CD14-positive monocyte (primary cell): ENCODE data around the gene CARD19. TPM values are rescaled to one million over a fixed set of nuclear protein-coding genes. Genes with fewer than 3 reads are reported as not detected.

Experiments used
- DNase-seq, 3 donors: peaks; one replicate each; pipeline ENCODE4 v3.0.0-alpha.2; 2011 to 2022
- H2AFZ ChIP-seq: 2 replicates; pipeline ENCODE4 v1.6.0; 2012; ENCODE audit warnings: mild to moderate bottlenecking, low read depth, low read length, inconsistent platforms; ENCODE audit not compliant: insufficient read depth, poor library complexity, severe bottlenecking
- H3K27ac ChIP-seq, 2 donors: 1 replicate in 1 of 2; 2 replicates in 1 of 2; pipeline ENCODE4 v1.5.1; 2012 to 2013; ENCODE audit warnings: low read length in 2 of 2, control low read depth in 1 of 2, inconsistent platforms in 1 of 2, low read depth in 1 of 2, mild to moderate bottlenecking in 1 of 2
- H3K27me3 ChIP-seq, 2 donors: one replicate each; pipeline versions ENCODE4 v1.6.0 to v1.6.1; 2011 to 2013; ENCODE audit warnings: low read length in 2 of 2; ENCODE audit not compliant: control insufficient read depth in 2 of 2, insufficient read depth in 2 of 2
- H3K36me3 ChIP-seq, 2 donors: replicated peaks in 1 of 2; 1 replicate in 1 of 2; 2 replicates in 1 of 2; pipeline versions ENCODE4 v1.5.1 to v1.6.1; 2012 to 2013; ENCODE audit warnings: low read length in 2 of 2, control low read depth in 1 of 2, inconsistent platforms in 1 of 2, mild to moderate bottlenecking in 1 of 2; ENCODE audit not compliant: insufficient read depth in 2 of 2, control insufficient read depth in 1 of 2
- H3K4me1 ChIP-seq, 2 donors: 1 replicate in 1 of 2; 2 replicates in 1 of 2; pipeline versions ENCODE4 v1.5.1 to v1.6.1; 2012 to 2013; ENCODE audit warnings: low read length in 2 of 2, control low read depth in 1 of 2, inconsistent platforms in 1 of 2, mild to moderate bottlenecking in 1 of 2, moderate library complexity in 1 of 2; ENCODE audit not compliant: insufficient read depth in 2 of 2, control insufficient read depth in 1 of 2
- H3K4me2 ChIP-seq: replicated peaks from 2 replicates; pipeline ENCODE3; 2012; ENCODE audit warnings: low read length, moderate library complexity, mild to moderate bottlenecking; ENCODE audit not compliant: poor library complexity, severe bottlenecking; ENCODE audit errors: extremely low read depth
- H3K4me3 ChIP-seq, 3 experiments: fragments of 200-600 bp in 1 of 3; sonication (generic) in 1 of 3; replicated peaks in 1 of 3; 1 replicate in 2 of 3; 2 replicates in 1 of 3; pipeline ENCODE4 v1.5.1; 2011 to 2013; ENCODE audit warnings: low read length in 3 of 3, mild to moderate bottlenecking in 3 of 3, control low read depth in 2 of 3, low read depth in 2 of 3, inconsistent platforms in 1 of 3, moderate library complexity in 1 of 3
- H3K79me2 ChIP-seq: 2 replicates; pipeline ENCODE4 v1.6.0; 2012; ENCODE audit warnings: mild to moderate bottlenecking, control low read depth, inconsistent platforms, low read length, moderate library complexity; ENCODE audit not compliant: insufficient read depth
- H3K9ac ChIP-seq: 2 replicates; pipeline ENCODE4 v1.6.0; 2017; ENCODE audit warnings: low read length, mild to moderate bottlenecking; ENCODE audit not compliant: insufficient read depth, poor library complexity, severe bottlenecking
- H3K9me3 ChIP-seq, 2 donors: replicated peaks in 1 of 2; 1 replicate in 1 of 2; 2 replicates in 1 of 2; pipeline versions ENCODE4 v1.5.1 to v1.6.1; 2012 to 2013; ENCODE audit warnings: low read length in 2 of 2, control low read depth in 1 of 2; ENCODE audit not compliant: control insufficient read depth in 1 of 2, insufficient read depth in 1 of 2
- H4K20me1 ChIP-seq: 2 replicates; pipeline ENCODE4 v1.6.0; 2012; ENCODE audit warnings: mild to moderate bottlenecking, low read length, control low read depth, moderate library complexity; ENCODE audit not compliant: insufficient read depth
- H3K27ac Mint-ChIP-seq, 7 donors: one replicate each; pipeline ENCODE4 v1.8.0; 2020; ENCODE audit warnings: mild to moderate bottlenecking in 7 of 7, mixed read lengths in 7 of 7, moderate library complexity in 6 of 7, inconsistent platforms in 2 of 7
- H3K27me3 Mint-ChIP-seq, 3 donors: one replicate each; pipeline ENCODE4 v1.8.0; 2021 to 2022; ENCODE audit warnings: low read depth in 3 of 3, mild to moderate bottlenecking in 3 of 3, mixed read lengths in 3 of 3, moderate library complexity in 3 of 3, inconsistent platforms in 1 of 3
- H3K36me3 Mint-ChIP-seq, 2 donors: one replicate each; pipeline ENCODE4 v1.8.0; 2020; ENCODE audit warnings: mixed read lengths in 2 of 2, inconsistent platforms in 1 of 2, mild to moderate bottlenecking in 1 of 2
- H3K4me1 Mint-ChIP-seq: one replicate; pipeline ENCODE4 v1.8.0; 2020; ENCODE audit warnings: mild to moderate bottlenecking, mixed read lengths
- H3K4me3 Mint-ChIP-seq, 2 donors: one replicate each; pipeline ENCODE4 v1.8.0; 2020; ENCODE audit warnings: mild to moderate bottlenecking in 2 of 2, mixed read lengths in 2 of 2, moderate library complexity in 1 of 2
- H3K9me3 Mint-ChIP-seq, 7 donors: one replicate each; pipeline ENCODE4 v1.8.0; 2020 to 2022; ENCODE audit warnings: mixed read lengths in 7 of 7, mild to moderate bottlenecking in 6 of 7, moderate library complexity in 6 of 7, inconsistent platforms in 2 of 7
- CTCF ChIP-seq: fragments of 200-600 bp; IDR thresholded peaks from one replicate; pipeline ENCODE4 v1.8.0; 2022; ENCODE audit warnings: antibody characterized with exemption, mild to moderate bottlenecking
- WGBS: methylation state at CpG from one replicate; pipeline ENCODE4 v1.1.5; 2013; ENCODE audit warnings: missing lambda C conversion rate; ENCODE audit not compliant: insufficient coverage; 5-methylcytosine and 5-hydroxymethylcytosine counted together
- intact Hi-C, 2 donors: fragments of 100-400 bp; cut with micrococcal nuclease; formaldehyde crosslinking; loops; one replicate each; pipeline versions ENCODE4 v1.15.0 to v1.15.1; 2023
- polyA plus RNA-seq, 3 donors: library from polyadenylated mRNA; depleted of rRNA in 1 of 3; unstranded in 2 of 3; stranded (reverse) in 1 of 3; fragments of 300-500 nt in 2 of 3; fragments of >200 nt in 1 of 3; fragmentation: Illumina TruSeq in 2 of 3; gene quantifications; 1 replicate in 2 of 3; 2 replicates in 1 of 3; pipeline ENCODE4 v1.2.3, GENCODE V29; 2012 to 2021

Gene CARD19
- polyA plus RNA-seq, 3 donors, result 130 to 506 (median 137) TPM

- intact Hi-C loops, result loop anchor here in 1 of 2 donors (5.0 kb wide), 1 partner anchor 61 kb away; no protein-coding TSS in a partner anchor
- TF ChIP-seq CTCF, result no peak
- Histone ChIP-seq H2AFZ (no peak overlapping the region), H3K9ac (no peak overlapping the region), H3K36me3 (peaks cover 2 to 19% of the 10 kb centered on the region in 2 donors), H3K4me1 (peaks cover 26 to 36% of the 10 kb centered on the region in 2 donors), H4K20me1 (no peaks in the 10 kb centered on the region), H3K27me3 (no peaks in the 10 kb centered on the region), H3K27ac (no peak overlapping the region), H3K4me3 (no peak overlapping the region), H3K4me2 (no peak overlapping the region), H3K79me2 (no peaks in the 10 kb centered on the region), H3K9me3 (peaks cover 14 to 18% of the 10 kb centered on the region in 2 donors)
- H3K27ac Mint-ChIP-seq, result peak overlapping the region in 1 of 7 donors; percentile 68
- no peak for DNase-seq
- peaks cover 15 to 26% (median 24%) of the 10 kb centered on the region in 7 donors for H3K9me3 Mint-ChIP-seq
- H3K36me3 Mint-ChIP-seq, result peaks cover 33 to 38% of the 10 kb centered on the region in 2 donors
- H3K27me3 Mint-ChIP-seq, result peaks cover 0 to 3% (median 2%) of the 10 kb centered on the region in 3 donors
- no peak overlapping the region for H3K4me3 Mint-ChIP-seq
- WGBS, result 100% methylated on average over 3 of the region's 4 CpGs
- H3K4me1 Mint-ChIP-seq, result peaks cover 35% of the 10 kb centered on the region
Observed at GRCh38 chr9:93088656-93089015, 7.4 kb upstream of the CARD19 start.

- Mint-ChIP-seq H3K36me3 (peaks cover 33 to 38% of the 10 kb centered on the region in 2 donors), H3K4me3 (no peak overlapping the region), H3K4me1 (peaks cover 35% of the 10 kb centered on the region), H3K27me3 (peaks cover 0 to 2% (median 2%) of the 10 kb centered on the region in 3 donors), H3K27ac (no peak overlapping the region), H3K9me3 (peaks cover 15 to 26% (median 24%) of the 10 kb centered on the region in 7 donors)
- TF ChIP-seq CTCF, result no peak
- DNase-seq, result no peak
- Histone ChIP-seq H3K9ac (no peak overlapping the region), H3K27me3 (no peaks in the 10 kb centered on the region), H3K4me3 (no peak overlapping the region), H3K4me1 (peaks cover 26 to 36% of the 10 kb centered on the region in 2 donors), H3K36me3 (peaks cover 2 to 19% of the 10 kb centered on the region in 2 donors), H3K4me2 (no peak overlapping the region), H3K79me2 (no peaks in the 10 kb centered on the region), H3K27ac (no peak overlapping the region), H2AFZ (no peak overlapping the region), H3K9me3 (peaks cover 14 to 18% of the 10 kb centered on the region in 2 donors), H4K20me1 (no peaks in the 10 kb centered on the region)
- intact Hi-C loops, result loop anchor here in 1 of 2 donors (5.0 kb wide), 1 partner anchor 62 kb away; no protein-coding TSS in a partner anchor
- WGBS, result 92% methylated on average over 2 of the region's 5 CpGs
Observed at GRCh38 chr9:93089024-93089423, 7.0 kb upstream of the CARD19 start.
